Stimulated activated CD4-positive, alpha-beta T cell treated with anti-CD3 and anti-CD28 coated beads, TNF-alpha, amount 100 ng/mL, for 4 hours (primary cell): ENCODE data around the gene ZNF439.
"Not testable (repeated sequence)": the region's sequence is repeated elsewhere in the genome, so short reads cannot be mapped to it uniquely, and the experiment has no call there.

ENCODE experiments used
- DNase-seq, 3 experiments: peaks; one replicate each; pipeline ENCODE4 v3.0.0-alpha.2; 2020; ENCODE audit warnings: low read depth in 3 of 3

ZNF439 gene

DNA sequence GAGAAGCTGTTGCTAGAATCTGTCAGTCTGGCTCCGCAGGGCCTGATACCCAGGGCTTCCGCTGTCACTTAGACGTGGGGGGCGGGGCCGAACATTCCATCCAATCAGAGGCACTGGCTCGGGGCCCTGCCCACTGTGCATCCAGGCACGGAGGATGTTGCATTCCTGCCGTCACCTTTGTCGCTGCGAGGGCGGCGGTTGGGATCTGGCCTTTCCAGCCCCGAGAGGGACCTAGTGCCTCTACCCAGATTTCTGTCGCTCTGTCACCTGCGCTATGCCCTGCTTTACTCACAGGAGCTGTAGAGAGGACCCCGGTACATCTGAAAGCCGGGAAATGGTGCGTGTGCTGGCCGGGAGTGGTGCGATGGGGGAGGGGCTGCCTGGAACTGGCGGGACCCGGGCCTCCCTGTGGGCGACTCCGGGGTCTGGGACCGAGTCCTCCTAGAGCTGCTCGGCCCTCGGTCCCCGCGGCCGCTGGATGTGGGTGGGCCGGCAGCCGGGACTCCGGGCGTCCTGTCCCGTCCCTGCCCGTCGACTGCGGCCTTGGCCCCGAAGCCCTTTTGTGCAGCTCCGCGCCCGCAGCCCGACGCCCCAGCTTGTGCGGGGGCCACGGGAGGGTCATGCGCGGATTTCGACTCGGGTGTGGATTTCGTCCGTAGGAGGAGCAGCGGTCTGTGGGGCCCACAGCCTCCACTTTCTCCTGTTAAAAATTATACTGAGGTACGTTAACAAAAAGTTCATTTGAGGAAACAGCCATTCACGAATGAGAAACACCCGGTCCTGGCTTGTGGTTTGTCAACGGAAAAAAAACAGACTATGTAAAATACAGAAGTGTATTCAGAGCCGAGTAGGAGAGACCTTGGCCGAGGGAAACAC lies at the start of gene ZNF439:
Gene ZNF439, plus strand, starts transcription at position 133 of the 876 bp plus-strand sequence. Its CDS starts 142 bp downstream, at position 275.
- peak; percentile 76 to 81 (median 80) for DNase-seq

- no peak for DNase-seq
Observed at GRCh38 chr19:11806354-11807098, 42.0 kb upstream of the ZNF439 start.

DNA sequence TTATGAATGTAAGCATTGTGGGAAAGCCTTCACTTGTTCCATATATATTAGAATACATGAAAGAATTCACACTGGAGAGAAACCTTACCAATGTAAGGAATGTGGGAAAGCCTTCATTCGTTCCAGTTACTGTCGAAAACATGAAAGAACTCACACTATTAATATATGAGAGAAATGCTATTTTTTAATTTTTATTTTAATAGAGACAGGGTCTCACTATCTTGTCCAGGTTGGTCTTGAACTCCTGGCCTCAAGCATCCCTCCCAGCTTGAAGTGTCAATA lies 41.5 kb upstream of the ZNF439 start:
- no peak for DNase-seq

DNA sequence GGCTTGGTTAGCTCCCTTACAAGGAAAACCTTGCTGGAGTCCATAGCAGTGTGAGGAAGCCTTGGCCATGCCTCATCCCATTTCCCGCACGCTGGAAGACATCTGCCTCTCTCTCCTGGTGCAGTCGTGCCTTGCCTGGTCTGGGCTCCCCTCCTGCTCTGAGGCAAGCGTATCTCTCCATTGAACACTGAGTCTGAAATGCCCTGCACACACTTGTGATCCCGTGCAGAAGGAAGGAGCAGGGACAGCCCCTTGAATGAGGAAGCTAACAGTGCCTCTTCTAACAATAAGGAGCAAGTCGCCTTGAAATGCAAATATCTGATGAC lies 34.9 kb upstream of the ZNF439 start:
- no peak for DNase-seq

GRCh38 chr19:11814029-11814699 lies 34.4 kb upstream of the ZNF439 start, which contains the start of gene ZNF440:
Gene ZNF440, plus strand, starts transcription at chr19:11814273. Its CDS starts 175 bp downstream, at chr19:11814448.
- peak; percentile 64 to 84 (median 71) for DNase-seq

DNA sequence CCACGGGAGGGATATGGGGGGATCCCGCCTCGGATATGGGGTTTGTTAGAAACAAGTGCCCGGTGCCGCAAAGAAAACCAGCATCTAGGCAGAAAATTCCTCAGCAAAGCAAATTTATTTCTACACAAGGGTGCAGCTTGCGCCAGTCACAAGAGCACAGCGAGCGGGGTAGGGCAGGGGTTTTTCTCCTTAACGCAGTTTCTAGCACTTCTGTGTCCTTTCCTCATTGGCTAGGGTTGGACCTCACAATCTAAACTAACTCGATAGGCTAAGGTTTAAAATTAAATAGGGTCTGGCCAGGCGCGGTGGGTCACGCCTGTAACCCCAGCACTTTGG lies 33.9 kb upstream of the ZNF439 start:
- no peak for DNase-seq

DNA sequence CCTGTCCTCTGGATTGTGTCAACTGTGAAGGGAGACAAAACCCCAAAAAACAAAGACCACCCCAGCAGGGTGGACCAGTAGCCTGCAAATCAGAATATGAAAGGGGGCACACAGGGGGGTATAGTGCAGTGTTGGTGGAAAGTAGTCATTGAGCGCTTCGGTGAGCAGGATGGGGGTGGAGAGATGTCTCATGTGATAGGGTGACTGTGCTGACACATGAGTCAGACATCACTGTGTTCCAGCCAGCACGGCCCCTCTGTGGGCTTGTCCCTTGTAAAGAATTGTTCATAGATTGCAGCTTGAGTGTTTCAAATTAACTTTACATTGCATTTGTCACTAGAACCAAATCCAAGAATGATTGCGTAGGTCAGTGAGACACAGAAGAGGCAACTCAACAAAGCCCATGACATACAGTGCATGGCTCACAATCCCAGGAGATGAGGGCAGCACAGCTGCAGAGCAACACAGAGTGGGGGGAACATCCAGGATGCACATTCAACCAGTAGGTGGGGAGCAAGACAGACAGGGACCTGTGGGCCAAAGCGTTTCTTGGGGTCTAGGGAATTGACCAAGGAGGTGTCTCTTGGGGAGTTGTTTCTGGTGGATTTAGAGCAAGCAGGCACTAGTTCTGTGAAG lies 26.9 kb upstream of the ZNF439 start:
- no peak for DNase-seq

DNA sequence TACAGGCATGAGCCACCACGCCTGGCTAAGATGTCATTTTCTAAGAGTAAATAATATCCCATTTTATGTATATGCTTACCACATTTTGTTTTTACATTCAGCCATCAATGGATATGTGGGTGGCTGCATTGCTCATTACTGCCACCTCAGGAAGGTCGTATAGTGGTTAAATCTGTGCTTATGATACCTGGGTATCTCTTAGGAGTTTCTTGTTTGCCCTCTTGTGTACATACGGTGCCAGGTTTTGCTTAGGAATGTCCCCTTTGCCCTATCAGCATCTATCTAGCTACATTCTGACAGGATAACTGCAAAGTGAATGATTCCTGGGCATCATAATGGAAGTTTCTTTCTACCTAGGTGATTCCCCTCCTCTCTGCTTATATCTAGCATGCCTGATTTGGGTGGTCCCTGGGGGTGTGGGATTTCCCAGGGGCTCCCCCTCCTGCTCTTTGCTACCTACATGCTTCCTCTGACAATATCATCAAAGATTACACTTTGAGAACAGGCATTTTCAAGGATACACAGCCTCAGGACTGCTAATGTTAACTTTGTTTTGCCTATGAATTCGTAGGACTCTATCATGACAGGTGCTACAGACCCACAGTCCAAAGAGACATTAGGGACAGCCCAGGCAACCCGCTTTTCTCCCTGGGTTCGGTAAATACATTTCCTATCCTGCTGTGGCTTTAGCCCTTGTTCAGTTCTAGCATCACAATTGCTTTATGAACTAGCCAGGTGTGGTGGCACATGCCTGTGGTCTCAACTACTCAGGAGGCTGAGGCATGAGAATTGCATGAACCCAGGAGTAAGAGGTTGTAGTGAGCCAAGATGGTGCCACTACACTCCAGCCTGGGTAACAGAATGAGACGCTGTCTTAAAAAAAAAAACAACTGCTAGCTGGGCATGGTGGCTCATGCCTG lies 19.3 kb upstream of the ZNF439 start:
- DNase-seq = not testable (repeated sequence)

DNA sequence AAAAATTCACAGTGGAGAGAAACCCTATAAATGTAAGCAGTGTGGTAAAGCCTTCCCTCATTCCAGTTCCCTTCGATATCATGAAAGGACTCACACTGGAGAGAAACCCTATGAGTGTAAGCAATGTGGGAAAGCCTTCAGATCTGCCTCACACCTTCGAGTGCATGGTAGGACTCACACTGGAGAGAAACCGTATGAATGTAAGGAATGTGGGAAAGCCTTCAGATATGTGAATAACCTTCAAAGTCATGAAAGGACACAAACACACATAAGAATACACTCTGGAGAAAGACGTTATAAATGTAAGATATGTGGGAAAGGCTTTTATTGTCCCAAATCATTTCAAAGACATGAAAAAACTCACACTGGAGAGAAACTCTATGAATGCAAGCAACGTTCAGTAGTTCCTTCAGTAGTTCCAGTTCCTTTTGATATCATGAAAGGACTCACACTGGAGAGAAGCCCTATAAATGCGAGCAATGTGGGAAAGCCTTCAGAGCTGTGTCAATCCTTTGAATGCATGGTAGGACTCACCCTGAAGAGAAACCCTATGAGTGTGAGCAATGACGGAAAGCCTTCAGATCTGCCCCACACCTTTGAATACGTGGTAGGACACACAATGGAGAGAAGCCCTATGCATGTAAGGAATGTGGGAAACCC lies 16.1 kb upstream of the ZNF439 start:
- no peak for DNase-seq

DNA sequence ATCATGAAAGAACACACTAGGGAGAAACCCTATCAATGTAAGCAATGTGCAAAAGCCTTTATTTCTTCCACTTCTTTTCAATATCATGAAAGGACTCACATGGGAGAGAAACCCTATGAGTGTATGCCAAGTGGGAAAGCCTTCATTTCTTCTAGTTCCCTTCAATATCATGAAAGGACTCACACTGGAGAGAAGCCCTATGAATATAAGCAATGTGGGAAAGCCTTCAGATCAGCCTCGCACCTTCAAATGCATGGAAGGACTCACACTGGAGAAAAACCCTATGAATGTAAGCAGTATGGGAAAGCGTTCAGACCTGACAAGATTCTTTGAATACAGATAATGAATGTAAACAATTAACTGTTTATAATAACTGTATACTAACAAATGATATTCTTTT lies 15.0 kb upstream of the ZNF439 start:
- no peak for DNase-seq

GRCh38 chr19:11835626-11836066 lies 12.9 kb upstream of the ZNF439 start:
- not testable (repeated sequence) for DNase-seq

DNA sequence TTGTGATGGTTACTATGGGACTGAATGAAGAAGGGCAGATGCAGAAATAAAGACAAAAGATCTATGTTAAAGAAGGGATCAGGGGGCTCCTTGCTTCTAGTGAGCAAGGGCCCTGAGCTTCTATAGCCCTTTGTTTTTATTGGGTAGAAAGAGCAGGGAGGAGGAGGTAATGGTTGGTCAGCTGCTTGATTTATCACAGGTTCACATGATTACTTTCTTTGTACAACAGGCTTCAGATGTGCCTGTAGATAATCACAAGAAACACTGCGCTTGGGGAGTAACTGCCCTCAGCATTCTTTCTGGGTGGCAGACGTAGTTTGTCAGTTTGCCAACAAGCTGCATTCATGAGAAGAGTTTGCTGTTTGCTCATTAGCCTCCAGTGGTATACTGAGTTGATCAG lies 4.8 kb upstream of the ZNF439 start:
- DNase-seq = no peak

DNA sequence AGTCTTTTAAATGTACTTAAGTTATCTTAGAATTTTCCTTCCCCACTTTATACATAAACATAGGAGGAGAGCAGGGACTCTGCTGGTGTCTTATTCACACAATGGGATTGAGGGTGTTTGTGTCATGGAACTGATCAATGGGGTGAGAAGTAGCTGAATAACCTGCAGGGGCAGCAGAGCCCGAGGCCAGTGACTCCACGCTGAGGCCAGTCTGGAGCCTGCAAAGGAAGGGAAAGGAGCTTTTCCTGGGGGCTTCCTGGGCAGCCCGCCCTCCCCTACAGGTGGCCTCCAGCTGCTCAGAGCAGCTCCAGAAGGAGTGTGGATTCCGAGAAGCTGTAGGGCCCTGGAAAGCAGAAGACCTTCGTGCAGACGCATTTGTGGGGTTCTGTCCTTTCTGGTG lies 911 bp upstream of the ZNF439 start:
- DNase-seq = not testable (repeated sequence)

DNA sequence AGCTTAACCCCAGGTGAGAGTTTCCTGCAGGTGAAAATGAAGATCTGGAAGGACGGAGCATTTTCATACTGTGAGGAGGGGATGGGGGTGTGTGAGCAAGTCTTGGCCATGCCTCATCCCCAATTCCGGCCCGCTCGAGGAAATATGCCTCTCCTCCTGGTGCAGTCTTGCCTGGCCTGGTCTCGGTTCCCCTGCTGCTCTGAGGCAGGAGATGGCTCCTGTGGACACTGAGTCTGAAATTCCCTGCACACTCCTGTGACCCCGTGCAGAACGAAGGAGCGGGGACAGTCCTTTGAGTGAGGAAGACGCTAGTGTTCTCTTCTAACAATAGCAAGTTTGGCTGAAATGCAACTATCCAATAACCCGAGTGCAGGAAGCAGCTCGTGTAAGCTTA lies 329 bp upstream of the ZNF439 start:
- no peak for DNase-seq

GRCh38 chr19:11850289-11850688 lies 1.8 kb downstream of the ZNF439 start:
- DNase-seq = not testable (repeated sequence)

GRCh38 chr19:11853358-11853757 lies 4.8 kb downstream of the ZNF439 start:
- no peak for DNase-seq

- no peak for DNase-seq
Observed at GRCh38 chr19:11856596-11857250, 8.2 kb downstream of the ZNF439 start.

- no peak for DNase-seq
Observed at GRCh38 chr19:11860721-11861120, 12.2 kb downstream of the ZNF439 start.

- DNase-seq = no peak
Observed at GRCh38 chr19:11861301-11861700, 12.8 kb downstream of the ZNF439 start.

DNA sequence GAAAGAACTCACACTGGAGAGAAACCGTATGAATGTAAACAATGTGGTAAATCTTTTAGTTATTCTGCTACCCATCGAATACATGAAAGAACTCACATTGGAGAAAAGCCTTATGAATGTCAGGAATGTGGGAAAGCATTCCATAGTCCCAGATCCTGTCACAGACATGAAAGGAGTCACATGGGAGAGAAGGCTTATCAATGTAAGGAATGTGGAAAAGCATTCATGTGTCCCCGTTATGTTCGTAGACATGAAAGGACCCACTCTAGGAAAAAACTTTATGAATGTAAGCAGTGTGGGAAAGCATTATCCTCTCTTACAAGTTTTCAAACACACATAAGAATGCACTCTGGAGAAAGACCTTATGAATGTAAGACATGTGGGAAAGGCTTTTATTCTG lies 19.2 kb downstream of the ZNF439 start:
- DNase-seq = not testable (repeated sequence)
